Lung (tissue), 12 donors: ENCODE results near the gene UPP2. TPM values are rescaled to one million over a fixed set of nuclear protein-coding genes. Genes with fewer than 3 reads are reported as not detected.

Experiments used
- ATAC-seq: fragments of 200-7000 bp; cut with Tn5 transposase; one replicate; pipeline ENCODE4 v1.9.1; 2020; ENCODE audit warnings: moderate number of reproducible peaks; ENCODE audit not compliant: insufficient read depth, low FRiP score
- DNase-seq, 3 donors: peaks; one replicate each; pipeline ENCODE4 v3.0.0-alpha.2; 2013 to 2017
- H3K27ac ChIP-seq, 2 donors: one replicate each; pipeline ENCODE4 v1.5.1; 2013; ENCODE audit warnings: mild to moderate bottlenecking in 2 of 2, moderate library complexity in 2 of 2, control low read depth in 1 of 2, inconsistent platforms in 1 of 2, low read depth in 1 of 2, low read length in 1 of 2
- H3K27me3 ChIP-seq, 3 donors: one replicate each; pipeline ENCODE4 v1.5.1; 2013; ENCODE audit warnings: low read length in 2 of 3; ENCODE audit not compliant: control insufficient read depth in 3 of 3, insufficient read depth in 3 of 3
- H3K36me3 ChIP-seq, 4 donors: one replicate each; pipeline ENCODE4 v1.5.1; 2013; ENCODE audit warnings: low read length in 4 of 4, mild to moderate bottlenecking in 1 of 4, moderate library complexity in 1 of 4; ENCODE audit not compliant: control insufficient read depth in 4 of 4, insufficient read depth in 4 of 4
- H3K4me1 ChIP-seq, 5 donors: one replicate each; pipeline ENCODE4 v1.5.1; 2013; ENCODE audit warnings: low read length in 5 of 5, mild to moderate bottlenecking in 2 of 5, moderate library complexity in 1 of 5; ENCODE audit not compliant: control insufficient read depth in 5 of 5, insufficient read depth in 5 of 5
- H3K4me3 ChIP-seq: one replicate; pipeline ENCODE4 v1.5.1; 2013; ENCODE audit warnings: mild to moderate bottlenecking, control low read depth, moderate library complexity
- H3K9ac ChIP-seq, 2 donors: one replicate each; pipeline ENCODE4 v1.5.1; 2013; ENCODE audit warnings: low read length in 2 of 2, control low read depth in 1 of 2; ENCODE audit not compliant: insufficient read depth in 1 of 2
- H3K9me3 ChIP-seq, 4 donors: one replicate each; pipeline ENCODE4 v1.5.1; 2013; ENCODE audit warnings: low read length in 3 of 4, mild to moderate bottlenecking in 1 of 4, moderate library complexity in 1 of 4; ENCODE audit not compliant: control insufficient read depth in 4 of 4, insufficient read depth in 3 of 4
- WGBS, 2 donors: extraction: QIAGEN DNeasy Blood & Tissue Kit; methylation state at CpG; one replicate each; pipeline ENCODE4 v1.1.7; 2013; 5-methylcytosine and 5-hydroxymethylcytosine counted together
- polyA plus RNA-seq, 2 donors: library from polyadenylated mRNA; stranded (reverse); fragments of 200-250 nt; gene quantifications; one replicate each; pipeline ENCODE4 v1.2.1, GENCODE V29; 2013
- total RNA-seq, 2 donors: library from RNA; depleted of rRNA in 1 of 2; stranded (reverse); fragments of >200 nt in 1 of 2; gene quantifications; one replicate each; pipeline ENCODE4 v1.2.1, GENCODE V29; 2014 to 2021
- TF ChIP-seq, protein P1 (sequence below): IDR thresholded peaks from 2 replicates; pipeline ENCODE4 v1.5.1; 2012; ENCODE audit warnings: mild to moderate bottlenecking; ENCODE audit errors: control extremely low read depth, extremely low read depth
- donor health status: control.
- donor health status: control.
- donor health status: Bipolar disorder and iron deficiency.
- donor health status: healthy.
- donor health status: DM: yes; HTN: yes; CAD: no.

UPP2 gene
- total and polyA plus RNA-seq, 4 donors, result 0.01 TPM; not detected in 3

- Histone ChIP-seq H3K36me3 (no peaks in the 10 kb centered on the region), H3K4me1 (peaks cover 0 to 1% (median 0%) of the 10 kb centered on the region in 5 donors), H3K27ac (no peak overlapping the region), H3K9ac (no peak overlapping the region), H3K4me3 (no peak overlapping the region), H3K27me3 (no peaks in the 10 kb centered on the region), H3K9me3 (no peaks in the 10 kb centered on the region)
- DNase-seq (peak in 1 of 3 donors; percentile 21), ATAC-seq (no peak)
- TF ChIP-seq, protein P1, sequence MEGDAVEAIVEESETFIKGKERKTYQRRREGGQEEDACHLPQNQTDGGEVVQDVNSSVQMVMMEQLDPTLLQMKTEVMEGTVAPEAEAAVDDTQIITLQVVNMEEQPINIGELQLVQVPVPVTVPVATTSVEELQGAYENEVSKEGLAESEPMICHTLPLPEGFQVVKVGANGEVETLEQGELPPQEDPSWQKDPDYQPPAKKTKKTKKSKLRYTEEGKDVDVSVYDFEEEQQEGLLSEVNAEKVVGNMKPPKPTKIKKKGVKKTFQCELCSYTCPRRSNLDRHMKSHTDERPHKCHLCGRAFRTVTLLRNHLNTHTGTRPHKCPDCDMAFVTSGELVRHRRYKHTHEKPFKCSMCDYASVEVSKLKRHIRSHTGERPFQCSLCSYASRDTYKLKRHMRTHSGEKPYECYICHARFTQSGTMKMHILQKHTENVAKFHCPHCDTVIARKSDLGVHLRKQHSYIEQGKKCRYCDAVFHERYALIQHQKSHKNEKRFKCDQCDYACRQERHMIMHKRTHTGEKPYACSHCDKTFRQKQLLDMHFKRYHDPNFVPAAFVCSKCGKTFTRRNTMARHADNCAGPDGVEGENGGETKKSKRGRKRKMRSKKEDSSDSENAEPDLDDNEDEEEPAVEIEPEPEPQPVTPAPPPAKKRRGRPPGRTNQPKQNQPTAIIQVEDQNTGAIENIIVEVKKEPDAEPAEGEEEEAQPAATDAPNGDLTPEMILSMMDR, result no peak
- 28 to 49% methylated on average over 6 of the region's 6 CpGs for WGBS, 2 donors
Observed at GRCh38 chr2:158142568-158143332, 41.1 kb downstream of the UPP2 start.

DNA sequence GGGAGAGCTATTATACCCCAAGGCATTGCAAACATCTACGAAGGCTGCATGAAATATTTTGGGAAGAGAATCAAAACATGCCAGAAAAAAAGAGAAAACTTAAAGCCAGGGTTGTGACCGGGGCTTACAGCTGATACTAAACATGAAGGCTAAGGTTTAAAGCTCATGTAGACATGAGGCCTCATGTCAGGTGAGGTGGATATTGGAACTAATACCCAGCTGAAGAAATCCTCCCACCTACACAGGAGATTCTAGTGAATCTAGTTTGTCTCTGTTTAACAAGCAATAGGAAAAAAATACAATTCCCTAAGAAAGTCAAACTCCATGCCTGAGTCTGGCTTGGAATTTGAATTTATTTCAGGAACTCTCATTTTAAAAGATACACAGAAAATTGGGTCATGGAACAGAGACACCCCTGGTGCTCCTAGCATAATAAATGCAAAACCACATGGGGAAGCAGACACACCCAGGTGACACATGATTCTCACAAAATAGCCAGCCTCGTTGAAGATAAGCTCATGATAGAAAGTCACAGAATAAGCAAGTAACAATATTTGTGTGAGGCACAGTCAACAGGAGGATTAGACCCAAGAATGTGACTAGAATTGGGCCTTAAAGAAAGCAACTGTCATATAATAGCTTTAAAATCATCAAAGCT lies 42.2 kb downstream of the UPP2 start:
- ATAC-seq (no peak), DNase-seq (no peak)
- no peak overlapping the region for H3K4me3 ChIP-seq
- 67 to 76% methylated on average over 3 of the region's 3 CpGs for WGBS, 2 donors
- no peaks in the 10 kb centered on the region for H3K27me3 ChIP-seq
- TF ChIP-seq, protein P1, result no peak
- H3K4me1 ChIP-seq, result peaks cover 0 to 1% (median 0%) of the 10 kb centered on the region in 5 donors
- H3K27ac ChIP-seq, result no peak overlapping the region
- H3K36me3 ChIP-seq, result no peaks in the 10 kb centered on the region
- no peak overlapping the region for H3K9ac ChIP-seq
- H3K9me3 ChIP-seq, result no peaks in the 10 kb centered on the region

DNA sequence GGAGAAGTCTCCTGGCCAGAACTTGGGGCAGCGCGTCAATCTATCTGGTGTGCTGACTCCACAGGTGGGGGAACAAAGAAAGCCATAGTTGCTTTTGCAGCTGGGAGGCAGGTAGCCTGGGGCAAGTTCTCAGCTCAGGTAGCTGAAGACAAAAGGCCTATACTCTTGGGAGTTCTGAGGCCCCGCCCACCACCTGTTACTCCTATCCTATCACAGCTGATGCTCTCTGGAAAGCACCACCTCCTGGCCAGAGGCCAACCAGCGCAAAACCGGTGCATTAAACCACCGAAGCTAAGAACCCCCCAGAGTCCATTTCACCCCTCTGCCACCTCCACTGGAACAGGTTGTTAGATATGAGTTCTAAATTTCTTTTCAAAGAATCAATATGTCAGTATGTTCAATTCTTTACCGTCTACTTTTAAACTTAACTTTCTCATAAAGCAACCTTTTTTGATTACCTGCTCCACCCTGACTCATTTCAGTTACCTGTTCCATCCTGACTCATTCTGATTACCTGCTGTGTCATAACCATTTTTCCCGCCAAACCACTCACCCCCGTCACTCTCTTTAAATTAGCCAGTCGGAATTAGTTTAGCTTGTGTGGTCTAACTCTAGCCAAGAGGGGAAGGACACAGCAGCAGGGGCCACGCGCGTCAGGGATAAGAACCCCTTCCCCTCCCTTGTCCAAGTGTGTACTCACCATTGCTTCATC lies 43.4 kb downstream of the UPP2 start:
- Histone ChIP-seq H3K9me3 (no peaks in the 10 kb centered on the region), H3K9ac (no peak overlapping the region), H3K4me1 (peaks cover 0 to 1% (median 0%) of the 10 kb centered on the region in 5 donors), H3K27ac (no peak overlapping the region), H3K4me3 (no peak overlapping the region), H3K27me3 (no peaks in the 10 kb centered on the region), H3K36me3 (no peaks in the 10 kb centered on the region)
- WGBS, 2 donors, result 95 to 96% methylated on average over 13 of the region's 13 CpGs
- no peak for ATAC-seq
- TF ChIP-seq, protein P1, result no peak
- no peak for DNase-seq
